ENCODE results near the gene ANTXR2. TPM values are rescaled to one million over a fixed set of nuclear protein-coding genes. Genes with fewer than 3 reads are reported as not detected.

ANTXR2 gene
- total and polyA plus RNA-seq, 2 of the 8 experiments (the other 6 are each of a cell fraction or from before 2014, with no cell fraction given), result 1.1 to 7.5 TPM

GRCh38 chr4:80065601-80066000 is 7.4 kb downstream of the ANTXR2 start:
- Histone ChIP-seq H2BK15ac (ENCODE audit: low read length) (no peak overlapping the region), H3K9me3 (ENCODE audit: insufficient read depth in 2 of 2, low read depth in 1 of 2, low read length in 1 of 2) (no peaks in the 10 kb centered on the region), H3K4ac (replicated peaks; ENCODE audit: insufficient read length, low read depth, low read length) (no peak overlapping the region), H3K14ac (ENCODE audit: insufficient read length) (no peak overlapping the region), H3K27ac (ENCODE audit: low read depth, low read length) (no peak overlapping the region), H3K27me3 (replicated peaks in 1 of 4; ENCODE audit: control insufficient read depth in 3 of 4, extremely low read depth in 1 of 4, insufficient read depth in 3 of 4, low read length in 3 of 4) (no peaks in the 10 kb centered on the region), H3K18ac (ENCODE audit: extremely low read depth, low read length) (no peak overlapping the region), H2AFZ (ENCODE audit: low read length) (no peak overlapping the region), H2BK12ac (ENCODE audit: low read depth, low read length) (no peak overlapping the region), H3K4me3 (ENCODE audit: extremely low read depth in 1 of 4, insufficient read depth in 2 of 4, low read depth in 3 of 4, low read length in 4 of 4) (no peak overlapping the region), H3K23me2 (ENCODE audit: low read depth, low read length) (no peaks in the 10 kb centered on the region), H3K4me1 (replicated peaks in 1 of 4; ENCODE audit: control insufficient read depth in 3 of 4, insufficient read depth in 4 of 4, low read length in 3 of 4) (no peaks in the 10 kb centered on the region), H2AK5ac (ENCODE audit: low read depth, low read length) (no peak overlapping the region), H2BK120ac (replicated peaks; ENCODE audit: low read depth, low read length) (no peak overlapping the region), H3K79me1 (ENCODE audit: low read depth, low read length) (no peaks in the 10 kb centered on the region), H3K23ac (ENCODE audit: insufficient read length) (no peak overlapping the region), H4K5ac (ENCODE audit: insufficient read length, low read depth, low read length) (no peak overlapping the region), H3K4me2 (ENCODE audit: insufficient read depth in 1 of 2, low read depth in 2 of 2, low read length in 2 of 2) (no peak overlapping the region), H3K9ac (replicated peaks in 1 of 4; ENCODE audit: extremely low read depth in 1 of 4, low read depth in 3 of 4, low read length in 3 of 4) (no peak overlapping the region), H2BK20ac (ENCODE audit: low read length) (no peak overlapping the region), H2BK5ac (ENCODE audit: low read depth, low read length) (no peak overlapping the region), H3K56ac (replicated peaks; ENCODE audit: insufficient read length, low read depth, low read length) (no peak overlapping the region), H3K79me2 (ENCODE audit: control insufficient read depth in 1 of 2, insufficient read depth in 2 of 2, low read length in 2 of 2) (no peaks in the 10 kb centered on the region), H4K20me1 (replicated peaks in 1 of 2; ENCODE audit: control insufficient read depth in 1 of 2, insufficient read depth in 2 of 2, low read length in 2 of 2) (no peaks in the 10 kb centered on the region), H4K8ac (ENCODE audit: extremely low read depth, insufficient read depth, low read length) (no peak overlapping the region), H3K36me3 (ENCODE audit: control insufficient read depth in 2 of 4, insufficient read depth in 4 of 4, low read length in 3 of 4) (no peaks in the 10 kb centered on the region; a peak in 1 of 8 replicates), H4K91ac (replicated peaks; ENCODE audit: insufficient read length, low read length) (no peak overlapping the region)
- ChIA-PET POLR2A (ENCODE audit: partially characterized antibody) (no interaction called here), CTCF (ENCODE audit: partially characterized antibody) (no interaction called here)
- WGBS, 2 experiments (ENCODE audit: extremely low coverage in 1 of 2, insufficient coverage in 1 of 2, insufficient read length in 1 of 2, insufficient replicate concordance in 2 of 2, low coverage in 1 of 2, low lambda C conversion rate in 2 of 2, missing lambda C conversion rate in 1 of 2), result 94% methylated on average over 2 of the region's 2 CpGs; no CpG with 5 or more reads in 1 of the 2 experiments
- no peak for DNase-seq (ENCODE audit: low read depth in 1 of 2, low spot score in 2 of 2)
- no peak for FAIRE-seq
- no peak for TF ChIP-seq RAD21 (IDR thresholded peaks at IDR 0.05 in 1 of 2, conservative IDR thresholded peaks at IDR 0.05 in 1 of 2; ENCODE audit: low read depth in 2 of 2, low read length in 2 of 2)
- TF ChIP-seq HDAC2 (IDR thresholded peaks at IDR 0.05; ENCODE audit: borderline replicate concordance in 1 of 2, low read depth in 2 of 2, low read length in 2 of 2), result no peak
- TF ChIP-seq EGR1 (IDR thresholded peaks at IDR 0.05; ENCODE audit: borderline replicate concordance, low read depth, low read length), result no peak
- TF ChIP-seq JUN (IDR thresholded peaks at IDR 0.05; ENCODE audit: low read depth, low read length), result no peak
- no peak for TF ChIP-seq NRF1 (IDR thresholded peaks at IDR 0.05; ENCODE audit: low read depth, low read length)
- TF ChIP-seq BRCA1 (IDR thresholded peaks at IDR 0.05; ENCODE audit: low read depth, low read length), result no peak
- TF ChIP-seq TAF7 (optimal IDR thresholded peaks at IDR 0.05; ENCODE audit: borderline replicate concordance, low read depth, low read length), result no peak
- no peak for TF ChIP-seq HDAC6 (IDR thresholded peaks at IDR 0.05; ENCODE audit: low read depth, low read length)
- TF ChIP-seq ZNF274 (IDR thresholded peaks at IDR 0.05; ENCODE audit: borderline replicate concordance, extremely low read depth, low read length), result no peak
- no peak for TF ChIP-seq USF2 (IDR thresholded peaks at IDR 0.05; ENCODE audit: low read length)
- no peak for TF ChIP-seq SP2 (IDR thresholded peaks at IDR 0.05; ENCODE audit: low read length)

Measured in H1 (cell line).